HG02840 (cell line): ENCODE measurements around the gene NFATC2.

Experiments used
- ATAC-seq: cut with Tn5 transposase; IDR thresholded peaks from one replicate; pipeline ENCODE4 v1.9.1; 2021; ENCODE audit warnings: mild to moderate bottlenecking, moderate library complexity, moderate number of reproducible peaks; ENCODE audit not compliant: unreplicated experiment, low FRiP score

NFATC2 gene

GRCh38 chr20:51383891-51384510, 158.5 kb downstream of the NFATC2 start:
- no peak for ATAC-seq

GRCh38 chr20:51382986-51383821, 159.3 kb downstream of the NFATC2 start:
- ATAC-seq: no peak

- no peak for ATAC-seq
These were observed 160.2 kb downstream of the NFATC2 start for GRCh38 chr20:51382111-51382985.

GRCh38 chr20:51381557-51381956, 161.0 kb downstream of the NFATC2 start:
- ATAC-seq: no peak

GRCh38 chr20:51380401-51381385, 161.8 kb downstream of the NFATC2 start:
- no peak for ATAC-seq

- ATAC-seq: no peak
These were observed 162.7 kb downstream of the NFATC2 start for GRCh38 chr20:51379601-51380341.

GRCh38 chr20:51378171-51378928, 164.2 kb downstream of the NFATC2 start:
- ATAC-seq: no peak

- no peak for ATAC-seq
These were observed 165.4 kb downstream of the NFATC2 start for GRCh38 chr20:51377132-51377531.

GRCh38 chr20:51376111-51376510, 166.4 kb downstream of the NFATC2 start:
- no peak for ATAC-seq

GRCh38 chr20:51375561-51375960, 167.0 kb downstream of the NFATC2 start:
- no peak for ATAC-seq

- no peak for ATAC-seq
These were observed 167.6 kb downstream of the NFATC2 start for GRCh38 chr20:51374961-51375360.

- ATAC-seq: no peak
These were observed 168.1 kb downstream of the NFATC2 start for GRCh38 chr20:51374456-51374830.

GRCh38 chr20:51373713-51374455, 168.6 kb downstream of the NFATC2 start:
- no peak for ATAC-seq

- ATAC-seq: no peak
These were observed 169.6 kb downstream of the NFATC2 start for GRCh38 chr20:51372966-51373365.

GRCh38 chr20:51372176-51372803, 170.2 kb downstream of the NFATC2 start:
- ATAC-seq: no peak

GRCh38 chr20:51371720-51372119, 170.8 kb downstream of the NFATC2 start:
- no peak for ATAC-seq

- no peak for ATAC-seq
These were observed 173.0 kb downstream of the NFATC2 start for GRCh38 chr20:51369503-51369902.
